ENCODE results near the gene MED9. TPM values are rescaled to one million over a fixed set of nuclear protein-coding genes. Genes with fewer than 3 reads are reported as not detected.

MED9 gene
- total RNA-seq, 1 donor from 2014 or later, result 19.1 TPM

- DNase-seq (ENCODE audit: low spot score), result no peak
Observed at GRCh38 chr17:17537311-17538099, 60.7 kb downstream of the MED9 start.

DNA sequence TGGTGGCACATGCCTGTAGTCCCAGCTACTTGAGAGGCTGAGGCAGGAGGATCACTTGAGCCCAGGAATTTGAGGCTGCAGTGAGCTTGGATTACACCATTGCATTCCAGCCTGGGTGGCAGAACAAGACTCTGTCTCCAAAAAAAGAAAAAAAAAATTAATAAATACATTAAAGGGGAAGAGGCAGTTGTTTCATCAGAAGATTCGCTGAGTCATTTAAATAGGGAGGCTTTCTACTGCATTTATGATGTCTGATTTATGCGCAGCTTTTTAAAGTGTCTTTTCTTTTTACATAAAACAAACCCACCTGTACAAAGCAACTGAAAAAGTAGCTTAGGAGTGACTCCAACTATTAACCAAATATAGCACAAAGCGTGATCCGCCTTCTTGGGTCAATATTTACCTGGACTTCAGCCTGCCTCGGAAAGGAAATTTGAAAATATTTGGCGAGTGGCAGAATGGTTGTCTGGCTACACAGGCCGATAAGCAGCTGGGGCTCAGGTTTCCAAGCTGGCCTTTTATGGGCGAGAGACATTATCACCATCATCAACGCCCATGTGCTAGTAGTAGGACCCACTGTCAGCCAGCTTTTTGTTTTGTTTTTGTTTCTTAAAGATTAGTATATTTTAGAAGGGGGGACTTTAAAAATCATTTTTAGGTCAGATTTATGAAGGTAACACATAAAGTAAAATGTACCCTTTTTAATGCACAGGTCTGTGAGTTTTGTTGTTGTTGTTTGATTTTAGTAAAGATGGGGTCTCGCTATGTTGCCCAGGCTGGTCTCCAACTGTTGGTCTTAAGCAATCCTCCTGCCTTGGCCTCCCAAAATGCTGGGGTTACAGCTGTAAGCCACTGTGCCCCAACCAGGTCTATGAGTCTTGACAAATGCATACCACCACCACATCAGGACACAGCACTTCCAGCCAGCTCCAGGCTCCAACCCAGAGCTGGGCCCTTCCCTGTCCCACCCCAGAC is 61.9 kb downstream of the MED9 start:
- no peak for DNase-seq (ENCODE audit: low spot score)

DNA sequence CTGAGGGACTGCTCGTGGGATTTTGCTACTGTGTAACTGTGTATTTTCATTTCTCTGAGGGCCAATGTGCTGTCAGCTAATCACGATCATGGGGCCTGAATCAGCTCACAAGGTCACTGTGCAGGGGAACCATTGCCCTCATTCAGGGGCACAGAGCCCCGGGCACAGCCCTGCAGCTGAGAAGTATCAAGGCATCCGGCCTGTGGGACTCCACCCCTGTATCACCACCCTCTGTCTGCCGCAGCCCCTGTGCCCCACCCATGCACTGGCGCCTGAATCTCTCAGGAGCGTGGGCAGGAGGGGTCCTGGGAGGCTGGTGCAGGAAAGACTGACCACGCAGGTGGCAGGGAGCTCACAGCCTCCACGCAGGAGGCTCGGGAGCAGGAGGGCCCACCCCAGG is 62.8 kb downstream of the MED9 start:
- no peak for DNase-seq (ENCODE audit: low spot score)

GRCh38 chr17:17540278-17540906 is 63.6 kb downstream of the MED9 start:
- DNase-seq (ENCODE audit: low spot score), result no peak

GRCh38 chr17:17540935-17541639 is 64.3 kb downstream of the MED9 start:
- DNase-seq (ENCODE audit: low spot score), result no peak

- DNase-seq (ENCODE audit: low spot score), result no peak
Observed at GRCh38 chr17:17541640-17542001, 64.8 kb downstream of the MED9 start.

Other genes with a start within 250 kb of the MED9 start
- 59.8 TPM for gene FLCN, start 239.8 kb upstream of the MED9 start, total RNA-seq
- gene COPS3, start 195.8 kb upstream of the MED9 start, total RNA-seq, result 54.0 TPM
- gene NT5M, start 173.6 kb upstream of the MED9 start, total RNA-seq, result 2.3 TPM
- 5.8 TPM for gene RASD1, start 19.4 kb downstream of the MED9 start, total RNA-seq
- gene PEMT, start 114.7 kb downstream of the MED9 start, total RNA-seq, result 53.6 TPM
- gene RAI1, start 204.5 kb downstream of the MED9 start, total RNA-seq, result 117 TPM

All from ureter (tissue), 1 donor.